GM11168 (cell line): ENCODE results near the gene SUMF2.
"Not testable (repeated sequence)": the region's sequence is repeated elsewhere in the genome, so short reads cannot be mapped to it uniquely, and the experiment has no call there.

Experiments
- in situ Hi-C: fragments of 300-500 bp; cut with MboI; formaldehyde crosslinking; loops from one replicate; pipeline ENCODE4 v1.12.0; 2022; ENCODE audit warnings: low sequenced_read_pairs; ENCODE audit not compliant: unreplicated experiment

SUMF2 gene

GRCh38 chr7:56063882-56064625 lies at the start of gene SUMF2:
Gene SUMF2 (plus strand): TSS chr7:56064286. CDS start chr7:56064312, 26 bp downstream.
- in situ Hi-C loops: no loop called here

DNA sequence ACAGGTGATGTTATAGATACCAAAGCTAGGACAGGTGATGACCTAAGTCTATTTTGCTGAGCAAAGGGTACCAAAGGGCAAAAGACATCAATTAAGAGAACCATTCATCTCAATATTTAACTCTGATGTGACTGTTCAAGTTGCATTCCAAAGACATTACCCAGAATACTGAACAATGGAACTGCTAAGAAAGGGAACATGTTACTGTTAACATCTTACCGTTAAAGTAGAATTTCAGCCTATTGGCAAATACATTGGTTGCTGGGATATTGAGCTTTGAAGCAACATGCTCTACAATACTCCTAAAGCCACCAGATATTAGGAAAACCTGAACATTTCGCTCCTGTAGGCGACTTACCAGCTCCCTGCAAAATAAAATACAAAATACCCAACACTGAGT lies 47.1 kb upstream of the SUMF2 start:
- in situ Hi-C loops: not testable (repeated sequence)

- in situ Hi-C loops: no loop called here
Observed at GRCh38 chr7:56019501-56019900, 44.6 kb upstream of the SUMF2 start.

- in situ Hi-C loops: no loop called here
Observed at GRCh38 chr7:56023500-56023899, 40.6 kb upstream of the SUMF2 start.

- in situ Hi-C loops: no loop called here
Observed at GRCh38 chr7:56026538-56026937, 37.5 kb upstream of the SUMF2 start.

DNA sequence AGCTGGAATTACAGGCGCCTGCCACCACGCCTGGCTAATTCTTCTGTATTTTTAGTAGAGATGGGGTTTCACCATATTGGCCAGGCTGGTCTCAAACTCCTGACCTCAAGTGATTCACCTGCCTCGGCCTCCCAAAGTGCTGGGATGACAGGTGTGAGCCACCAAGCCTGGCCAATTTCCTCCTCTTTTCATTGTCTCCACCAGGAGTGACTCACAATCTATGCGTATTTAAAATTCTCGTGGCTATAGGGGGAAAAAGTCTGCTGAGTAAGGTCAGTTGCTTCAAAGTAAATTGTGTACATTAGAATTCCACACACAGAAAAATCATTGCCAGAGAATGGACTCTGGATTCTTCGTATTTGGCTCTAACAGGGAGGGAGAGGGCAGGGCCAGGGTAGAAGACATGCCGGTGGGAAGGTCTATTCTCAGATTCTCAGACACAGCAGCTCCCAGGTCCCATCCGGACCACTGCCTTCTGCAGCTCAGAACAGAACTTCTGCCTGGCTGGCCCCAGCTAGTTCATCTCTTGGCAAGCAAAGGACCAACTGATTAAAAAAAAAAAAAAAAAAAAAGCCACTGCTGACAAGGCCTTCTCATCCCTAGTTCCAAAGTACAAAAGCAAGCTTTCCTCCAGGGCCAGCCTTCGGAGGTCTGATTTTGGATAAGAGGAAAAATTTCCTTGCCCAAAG lies 35.0 kb upstream of the SUMF2 start:
- in situ Hi-C loops: no loop called here

DNA sequence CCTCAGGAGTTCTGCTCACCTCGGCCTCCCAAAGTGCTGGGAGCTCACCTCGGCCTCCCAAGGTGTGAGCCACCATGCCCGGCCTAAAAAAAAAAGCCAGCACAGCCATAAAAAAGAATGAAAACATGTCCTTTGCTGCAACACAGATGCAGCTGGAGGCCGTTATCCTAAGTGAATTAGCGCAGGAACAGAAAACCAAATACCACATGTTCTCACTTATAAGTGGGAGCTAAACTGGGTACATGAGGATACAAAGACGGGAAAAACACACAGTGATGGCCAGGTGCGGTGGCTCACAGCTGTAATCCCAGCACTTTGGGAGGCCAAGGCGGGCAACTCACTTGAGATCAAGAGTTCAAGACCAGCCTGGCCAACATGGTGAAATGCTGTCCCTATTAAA lies 33.7 kb upstream of the SUMF2 start:
- in situ Hi-C loops: no loop called here

- in situ Hi-C loops: not testable (repeated sequence)
Observed at GRCh38 chr7:56031556-56031955, 32.5 kb upstream of the SUMF2 start.

DNA sequence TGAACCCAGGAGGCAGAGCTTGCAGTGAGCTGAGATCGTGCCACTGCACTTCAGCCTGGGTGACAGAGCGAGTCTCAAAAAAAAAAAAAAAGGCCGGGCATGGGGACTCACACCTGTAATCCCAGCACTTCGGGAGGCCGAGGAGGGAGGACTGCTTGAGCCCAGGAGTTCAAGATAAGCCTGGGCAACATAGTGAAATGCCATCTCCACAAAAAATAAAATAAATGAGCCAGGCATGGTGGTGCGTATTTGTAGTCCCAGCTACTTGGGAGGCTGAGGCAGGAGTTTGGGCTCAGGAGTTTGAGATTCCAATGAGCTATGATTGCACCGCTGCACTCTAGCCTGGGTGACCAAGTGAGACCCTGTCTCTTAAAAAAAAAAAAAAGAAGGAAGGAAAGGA lies 31.5 kb upstream of the SUMF2 start:
- in situ Hi-C loops: not testable (repeated sequence)

DNA sequence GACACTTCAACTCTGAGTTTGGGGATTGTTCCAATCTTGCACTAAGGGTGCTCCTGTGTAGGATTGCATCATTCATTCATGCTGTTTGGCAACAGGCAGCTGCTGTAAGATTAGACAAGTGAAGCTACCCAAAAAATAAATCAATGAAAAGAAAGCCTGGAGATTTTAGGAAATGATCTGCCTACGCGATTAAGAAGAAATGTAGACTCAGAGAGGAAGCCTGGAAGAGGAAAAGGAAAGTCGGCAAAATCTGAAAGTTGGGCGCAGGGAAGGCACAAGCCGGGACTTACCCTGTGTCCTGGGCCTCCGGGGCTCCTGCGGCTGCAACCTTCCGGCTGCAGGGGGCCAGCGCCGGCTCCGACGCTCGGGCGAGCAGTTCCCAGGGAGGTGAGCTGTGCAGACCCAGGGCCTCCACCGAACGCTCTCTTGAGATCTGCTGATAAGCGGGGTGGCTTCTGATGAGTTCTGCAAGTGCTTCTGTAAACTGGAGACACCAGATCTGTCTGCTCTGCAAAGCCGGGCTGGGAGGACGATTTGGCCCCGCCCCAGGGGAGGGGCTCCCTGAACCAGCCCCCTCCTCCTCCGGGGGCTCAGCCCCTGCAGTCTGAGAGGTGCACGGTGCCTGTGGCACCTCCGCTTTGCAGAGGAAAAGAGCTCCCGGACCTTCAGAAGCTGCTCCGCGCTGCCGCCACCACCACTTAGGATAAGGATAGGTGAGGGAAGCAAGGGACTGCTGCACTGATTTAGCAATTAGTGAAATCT lies 30.2 kb upstream of the SUMF2 start:
- in situ Hi-C loops: no loop called here

DNA sequence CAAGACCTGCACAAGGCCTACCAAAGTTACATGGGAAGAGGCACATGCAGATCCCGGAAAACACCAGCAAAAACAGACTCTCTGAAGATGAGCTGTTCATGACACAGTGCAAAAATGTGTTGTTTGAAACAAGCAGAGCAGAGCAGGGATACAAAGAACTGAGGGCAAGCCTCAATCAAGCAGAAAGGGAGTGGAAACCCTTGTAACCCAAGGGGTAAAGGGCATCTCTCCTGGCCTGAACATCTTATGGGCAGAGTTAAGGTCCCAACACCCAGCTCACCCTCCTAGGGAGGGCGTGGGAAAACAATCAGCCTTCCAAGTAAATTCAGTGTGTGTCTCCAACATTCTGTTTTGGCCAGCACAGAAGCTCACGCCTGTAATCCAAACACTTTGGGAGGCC lies 23.4 kb upstream of the SUMF2 start:
- in situ Hi-C loops: no loop called here

- in situ Hi-C loops: not testable (repeated sequence)
Observed at GRCh38 chr7:56045758-56046157, 18.3 kb upstream of the SUMF2 start.

GRCh38 chr7:56046721-56047445 lies 17.2 kb upstream of the SUMF2 start:
- in situ Hi-C loops: no loop called here

- in situ Hi-C loops: not testable (repeated sequence)
Observed at GRCh38 chr7:56047446-56048116, 16.5 kb upstream of the SUMF2 start.

DNA sequence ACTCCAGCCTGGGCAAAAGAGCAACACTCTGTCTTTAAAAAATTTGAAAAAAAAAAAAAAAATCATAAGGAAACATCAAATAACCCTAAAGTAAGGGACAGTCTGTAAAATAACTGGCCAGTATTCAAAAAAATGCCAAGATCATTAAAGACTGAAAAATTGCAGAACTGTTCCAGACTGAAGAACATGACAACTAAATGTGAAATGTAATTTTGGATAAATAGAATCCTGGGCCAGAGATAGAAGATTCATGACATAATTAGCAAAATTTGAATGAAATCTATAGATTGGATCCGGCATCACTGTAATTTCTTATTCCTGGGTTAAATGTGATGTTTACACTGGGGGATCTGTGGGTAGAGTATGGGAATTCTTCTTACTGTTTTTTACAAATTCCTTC lies 15.8 kb upstream of the SUMF2 start:
- in situ Hi-C loops: no loop called here

DNA sequence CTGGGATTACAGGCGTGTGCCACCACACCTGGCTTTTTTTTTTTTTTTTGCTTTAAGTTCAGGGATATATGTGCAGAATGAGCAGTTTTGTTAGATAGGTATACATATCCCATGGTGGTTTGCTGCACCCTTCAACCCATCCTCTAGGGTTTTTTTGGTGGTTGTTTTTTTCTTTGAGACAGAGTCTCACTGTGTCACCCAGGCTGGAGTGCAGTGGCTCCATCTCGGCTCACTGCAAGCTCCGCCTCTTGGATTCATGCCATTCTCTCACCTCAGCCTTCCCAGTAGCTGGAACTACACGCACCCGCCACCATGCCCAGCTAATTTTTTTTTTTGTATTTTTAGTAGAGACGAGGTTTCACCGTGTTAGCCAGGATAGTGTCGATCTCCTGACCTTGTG lies 15.3 kb upstream of the SUMF2 start:
- in situ Hi-C loops: not testable (repeated sequence)

- in situ Hi-C loops: no loop called here
Observed at GRCh38 chr7:56051053-56051338, 13.1 kb upstream of the SUMF2 start.

DNA sequence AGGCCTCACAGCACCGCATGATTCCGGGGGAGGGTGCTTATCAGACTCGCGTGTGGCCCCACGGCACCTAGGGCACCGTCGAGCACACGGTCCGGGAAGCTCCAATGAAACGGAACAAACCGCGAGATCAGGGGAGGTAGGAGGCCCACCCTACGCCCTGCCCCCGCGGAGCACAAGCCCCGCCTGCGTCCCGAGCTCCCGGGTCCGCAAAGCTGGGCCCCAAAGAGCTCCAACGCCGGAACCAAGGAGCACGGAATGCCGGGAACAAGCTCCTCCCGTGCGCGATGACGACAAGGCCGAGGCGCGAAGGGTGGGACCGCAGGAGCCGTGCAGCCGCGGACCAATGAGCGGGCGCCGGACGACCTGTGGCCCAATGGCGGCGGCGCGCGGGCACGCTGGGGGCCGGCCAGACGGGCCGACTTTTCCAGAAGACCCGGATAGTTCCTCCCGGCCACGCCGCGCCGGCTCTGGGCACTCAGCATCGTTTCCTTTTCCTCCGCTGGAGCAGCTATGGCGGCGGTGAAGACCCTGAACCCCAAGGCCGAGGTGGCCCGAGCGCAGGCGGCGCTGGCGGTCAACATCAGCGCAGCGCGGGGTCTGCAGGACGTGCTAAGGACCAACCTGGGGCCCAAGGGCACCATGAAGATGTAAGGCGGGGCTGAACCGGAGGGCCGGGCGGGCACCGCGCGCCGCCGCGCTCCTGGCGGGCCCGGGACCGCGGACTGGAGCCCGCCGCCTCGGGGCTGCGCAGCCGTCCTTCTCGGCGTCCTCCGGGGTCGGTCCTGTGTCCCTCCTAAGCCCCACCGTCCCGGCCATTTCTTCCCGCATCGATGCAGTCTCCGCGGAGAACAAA lies 12.5 kb upstream of the SUMF2 start, which contains the start of the genes CCT6A and PSPH:
CCT6A (plus strand) TSS at position 427 of the 853 bp plus-strand sequence; CDS start at position 511, 84 bp downstream.
PSPH (minus strand) TSS at position 106 of the 853 bp plus-strand sequence. CDS start 30,232 bp downstream, outside the sequence.
- in situ Hi-C loops: no loop called here

DNA sequence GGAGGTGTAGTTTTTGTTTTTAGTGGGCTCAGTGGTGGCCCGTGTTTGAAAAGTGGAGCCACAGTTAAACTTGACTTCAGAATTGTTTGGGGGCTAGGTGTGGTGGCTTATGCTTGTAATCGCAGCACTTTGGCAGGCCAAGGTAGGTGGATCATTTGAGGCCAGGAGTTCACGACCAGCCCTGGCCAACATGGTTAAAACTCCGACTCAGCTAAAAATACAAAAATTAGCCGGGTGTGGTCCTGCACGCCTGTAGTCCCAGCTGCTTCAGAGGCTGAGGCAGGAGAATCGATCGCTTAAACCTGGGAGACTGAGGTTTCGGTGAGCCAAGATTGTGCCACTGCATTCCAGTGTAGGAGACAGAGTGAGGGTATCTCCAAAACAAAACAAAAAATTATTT lies 10.7 kb upstream of the SUMF2 start:
- in situ Hi-C loops: no loop called here
